GM18909 (cell line): ENCODE results near the gene POLR2F.
"Not testable (repeated sequence)": the region's sequence is repeated elsewhere in the genome, so short reads cannot be mapped to it uniquely, and the experiment has no call there.

Source experiments
- ATAC-seq: cut with Tn5 transposase; IDR thresholded peaks from one replicate; pipeline ENCODE4 v1.9.1; 2021; ENCODE audit warnings: mild to moderate bottlenecking; ENCODE audit not compliant: unreplicated experiment, poor library complexity

Gene POLR2F

GRCh38 chr22:37924386-37925065 is 29.0 kb upstream of the POLR2F start:
- ATAC-seq, result no peak

- no peak for ATAC-seq
Measured at GRCh38 chr22:37925330-37925729, 28.2 kb upstream of the POLR2F start.

GRCh38 chr22:37925767-37926166 is 27.7 kb upstream of the POLR2F start:
- no peak for ATAC-seq

- no peak for ATAC-seq
Measured at GRCh38 chr22:37926358-37926757, 27.1 kb upstream of the POLR2F start.

DNA sequence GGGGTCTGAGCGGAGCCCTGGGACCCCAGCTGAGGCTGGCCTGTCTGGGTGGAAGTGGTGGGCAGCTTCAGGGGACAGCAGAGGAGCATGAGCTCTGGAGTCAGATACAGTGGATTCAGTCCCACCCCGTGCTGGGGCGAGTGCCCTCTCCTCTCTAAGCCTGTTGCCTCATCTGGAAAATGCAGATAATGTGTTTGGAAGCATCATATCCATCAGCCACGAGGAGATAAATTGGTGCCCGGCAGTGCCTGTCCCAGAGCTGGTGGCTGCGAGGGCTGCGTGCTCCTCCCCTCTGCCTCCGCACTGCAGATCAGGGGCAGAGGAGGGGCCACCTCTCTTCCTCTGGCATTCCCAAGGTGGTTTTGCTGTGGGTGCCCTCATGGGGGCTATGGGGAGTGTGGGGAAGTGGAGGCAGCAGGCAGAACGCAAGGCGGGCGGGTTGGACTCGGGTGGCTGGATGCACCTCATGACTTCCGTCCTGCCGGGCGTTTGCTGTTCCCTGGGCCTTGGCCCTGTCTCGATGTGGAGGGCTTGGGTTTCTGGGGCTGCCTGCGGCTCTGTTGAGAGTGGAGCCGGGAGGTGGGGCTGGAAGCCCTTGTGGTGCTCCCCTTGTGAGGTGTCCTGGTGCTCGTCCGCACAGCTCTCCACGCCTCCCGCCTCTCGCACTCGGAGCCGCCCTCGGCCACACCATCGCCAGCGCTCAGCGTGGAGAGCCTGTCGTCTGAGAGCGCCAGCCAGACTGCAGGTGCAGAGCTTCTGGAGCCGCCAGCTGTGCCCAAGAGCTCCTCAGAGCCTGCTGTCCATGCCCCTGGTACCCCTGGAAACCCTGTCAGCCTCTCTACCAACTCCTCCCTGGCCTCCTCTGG is 26.5 kb upstream of the POLR2F start:
- no peak for ATAC-seq

GRCh38 chr22:37927637-37927936 is 25.9 kb upstream of the POLR2F start:
- no peak for ATAC-seq

DNA sequence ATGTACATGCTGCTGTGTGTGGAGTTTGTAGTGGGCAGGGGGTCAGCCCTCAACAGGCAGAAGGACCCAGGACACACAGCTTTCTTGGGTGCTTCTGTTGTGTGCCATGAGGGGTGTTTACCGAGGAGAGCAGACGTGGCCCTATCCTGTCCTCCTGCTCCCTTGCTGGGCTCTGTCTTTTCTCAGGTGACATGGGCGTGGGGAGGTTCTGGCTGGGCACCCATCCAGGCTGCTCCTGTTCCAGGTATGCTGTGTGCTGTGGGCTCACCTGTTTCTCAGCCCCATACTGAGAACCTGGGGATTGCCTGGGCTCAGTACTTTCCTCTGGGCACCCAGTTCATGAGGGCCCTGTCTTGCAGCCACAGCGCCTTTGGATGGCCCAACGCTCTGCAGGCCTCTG is 24.1 kb upstream of the POLR2F start:
- no peak for ATAC-seq

DNA sequence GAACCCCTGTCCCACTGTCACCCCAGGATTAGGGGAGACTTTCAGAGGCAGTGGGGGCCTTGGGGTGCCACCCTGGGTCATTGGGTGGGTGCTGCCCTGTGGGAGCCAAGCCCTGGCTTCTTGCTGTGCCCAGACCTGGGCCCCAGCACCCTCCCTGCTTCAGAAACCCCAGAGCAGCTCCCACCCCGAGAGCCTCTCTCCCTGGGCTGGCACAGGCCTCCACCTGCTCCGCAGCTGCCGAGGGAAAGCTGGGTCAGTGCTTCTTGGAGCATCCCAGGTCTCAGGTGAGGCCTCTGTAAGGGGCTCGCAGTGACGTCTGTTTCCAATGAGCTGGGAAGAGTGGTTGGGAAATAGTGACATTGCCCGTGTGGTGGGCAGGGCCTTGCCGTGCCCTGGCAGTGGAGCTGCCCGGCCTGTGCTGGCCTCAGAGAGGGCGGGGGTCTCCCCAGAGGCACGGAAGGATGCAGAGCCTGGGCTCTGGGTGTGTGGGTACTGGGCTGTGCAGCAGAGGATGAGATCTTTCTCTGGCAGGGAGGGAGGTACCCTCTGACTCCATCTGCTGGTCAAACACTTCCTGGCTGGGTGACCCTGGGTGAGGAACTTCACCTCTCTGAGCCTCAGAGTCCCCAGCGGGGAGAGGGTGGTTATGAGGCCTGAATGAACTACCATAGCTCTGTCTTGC is 23.1 kb upstream of the POLR2F start:
- ATAC-seq, result no peak

DNA sequence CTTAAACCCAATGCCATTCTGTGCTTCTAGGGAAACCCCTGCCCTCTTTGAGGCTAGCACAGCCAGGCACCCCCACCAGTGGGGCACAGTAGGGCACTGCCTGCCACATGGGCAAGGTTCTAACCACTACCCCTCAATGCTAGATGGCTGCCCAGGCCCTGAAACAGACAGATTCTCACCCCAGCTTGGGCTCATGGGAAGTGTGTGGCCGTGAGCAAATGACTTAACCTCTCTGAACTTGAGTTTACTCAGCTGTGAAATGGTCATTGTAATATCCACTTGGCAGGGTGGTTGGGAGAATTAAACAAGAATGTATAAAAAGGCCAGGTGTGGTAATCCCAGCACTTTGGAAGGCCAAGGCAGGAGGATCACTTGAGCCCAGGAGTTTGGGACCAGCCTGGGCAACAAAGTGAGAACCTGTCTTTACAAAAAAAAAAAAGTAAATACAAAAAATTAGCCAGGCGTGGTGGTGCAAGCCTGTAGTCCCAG is 22.5 kb upstream of the POLR2F start:
- no peak for ATAC-seq

DNA sequence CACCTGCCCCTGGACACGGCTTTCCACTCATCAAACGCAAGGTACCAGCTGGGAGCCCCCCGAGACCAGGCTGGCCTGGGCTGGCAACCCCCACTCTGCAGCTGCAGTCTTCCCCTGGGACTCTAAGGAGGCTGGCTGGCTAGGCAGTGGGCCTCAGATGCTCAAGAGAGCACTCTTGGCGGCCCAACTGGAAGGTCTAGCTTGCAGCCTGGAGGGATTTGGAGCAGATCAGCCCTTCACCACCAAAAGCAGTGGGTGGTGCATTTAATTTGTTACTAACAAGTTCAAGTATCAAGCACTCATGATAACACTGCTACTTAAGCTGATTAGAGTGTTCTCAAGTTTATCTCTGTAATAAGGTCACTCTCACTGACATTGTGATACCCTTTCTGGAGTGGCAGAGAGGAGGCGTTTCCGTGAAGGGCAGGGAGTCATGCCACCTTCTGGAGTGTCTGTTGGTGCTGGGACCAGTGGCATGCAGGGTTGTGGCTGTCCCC is 21.6 kb upstream of the POLR2F start:
- no peak for ATAC-seq

GRCh38 chr22:37932401-37932800 is 21.1 kb upstream of the POLR2F start:
- ATAC-seq, result no peak

DNA sequence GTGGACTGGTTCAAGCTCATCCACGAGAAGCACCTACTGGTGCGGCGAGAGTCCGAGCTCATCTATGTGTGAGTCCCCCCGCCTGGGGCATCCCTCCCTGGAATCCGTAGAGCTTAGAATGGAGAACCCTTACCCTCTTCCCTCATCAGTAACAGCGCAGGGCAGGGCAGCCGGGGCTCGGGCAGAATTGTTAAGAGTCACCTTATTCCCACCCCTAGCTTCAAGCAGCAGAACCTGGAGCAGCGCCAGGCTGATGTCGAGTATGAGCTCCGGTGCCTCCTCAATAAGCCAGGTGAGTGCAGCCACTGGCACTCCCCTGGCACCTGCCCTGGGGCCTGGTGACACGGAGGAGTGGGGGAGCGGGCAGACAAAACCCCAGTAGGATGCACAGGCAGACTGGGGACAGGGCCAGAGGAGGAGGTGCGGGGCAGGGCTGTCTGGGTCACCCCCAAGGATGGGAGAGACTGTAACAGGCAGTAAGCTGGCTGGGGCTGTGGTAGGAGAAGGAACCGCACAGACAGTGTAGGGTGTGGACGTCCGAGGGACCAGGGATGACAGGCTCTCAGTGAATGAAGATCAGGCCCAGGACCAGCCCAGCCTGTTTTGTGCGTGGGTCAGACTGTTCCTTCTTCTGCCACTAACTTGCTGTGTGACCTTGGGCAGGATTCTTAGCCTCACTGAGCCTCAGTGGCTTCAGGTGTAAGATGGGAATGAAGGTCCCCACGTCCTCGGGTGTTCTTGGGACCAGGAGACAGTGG is 20.5 kb upstream of the POLR2F start:
- ATAC-seq, result no peak

DNA sequence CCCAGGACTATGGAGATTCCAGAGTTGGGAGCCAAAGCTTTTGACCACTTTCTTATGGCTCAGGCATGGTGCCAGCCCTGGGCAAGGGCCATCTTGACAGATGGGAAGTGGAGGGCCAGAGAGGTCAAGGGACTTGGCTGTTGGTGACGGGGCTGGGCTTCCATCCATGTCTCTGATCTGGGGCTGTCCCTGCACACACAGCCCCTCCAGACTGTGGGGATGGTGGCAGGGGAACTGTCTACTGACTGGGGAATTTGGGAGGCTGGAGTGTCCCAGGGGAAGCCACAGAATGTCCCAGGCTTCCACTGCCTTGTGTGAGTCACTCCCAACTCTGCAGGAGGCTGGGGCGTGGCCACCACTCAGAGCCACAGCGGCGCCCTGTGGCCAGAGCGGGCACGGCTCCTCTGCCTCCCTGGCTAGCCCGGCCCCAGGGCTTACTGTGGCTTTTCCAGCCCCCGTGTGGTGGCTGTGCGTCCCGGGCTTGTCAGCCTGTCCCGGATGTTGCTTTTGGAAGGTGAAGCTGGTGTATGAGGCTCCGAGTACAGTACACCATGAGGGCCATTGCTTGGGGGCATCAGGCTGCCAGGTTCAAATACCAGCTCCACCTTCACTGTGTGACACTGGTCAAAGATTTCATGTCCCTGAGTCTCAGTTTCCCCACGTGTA is 19.7 kb upstream of the POLR2F start:
- ATAC-seq, result peak; percentile 76

DNA sequence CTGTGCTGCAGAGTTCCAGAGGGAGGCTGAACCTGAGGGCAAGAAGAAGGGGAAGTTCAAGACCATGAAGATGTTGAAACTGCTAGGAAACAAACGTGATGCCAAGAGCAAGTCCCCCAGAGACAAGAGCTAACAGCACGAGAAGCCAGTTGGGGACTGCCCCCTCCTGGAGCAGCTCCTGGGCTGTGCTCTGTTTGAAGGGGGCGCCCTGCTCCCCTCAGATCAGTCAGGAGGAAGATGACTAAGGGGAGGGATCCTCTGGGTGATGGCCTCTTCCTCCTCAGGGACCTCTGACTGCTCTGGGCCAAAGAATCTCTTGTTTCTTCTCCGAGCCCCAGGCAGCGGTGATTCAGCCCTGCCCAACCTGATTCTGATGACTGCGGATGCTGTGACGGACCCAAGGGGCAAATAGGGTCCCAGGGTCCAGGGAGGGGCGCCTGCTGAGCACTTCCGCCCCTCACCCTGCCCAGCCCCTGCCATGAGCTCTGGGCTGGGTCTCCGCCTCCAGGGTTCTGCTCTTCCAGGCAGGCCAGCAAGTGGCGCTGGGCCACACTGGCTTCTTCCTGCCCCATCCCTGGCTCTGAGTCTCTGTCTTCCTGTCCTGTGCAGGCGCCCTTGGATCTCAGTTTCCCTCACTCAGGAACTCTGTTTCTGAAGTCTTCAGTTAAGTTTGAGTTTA is 12.7 kb upstream of the POLR2F start:
- no peak for ATAC-seq

DNA sequence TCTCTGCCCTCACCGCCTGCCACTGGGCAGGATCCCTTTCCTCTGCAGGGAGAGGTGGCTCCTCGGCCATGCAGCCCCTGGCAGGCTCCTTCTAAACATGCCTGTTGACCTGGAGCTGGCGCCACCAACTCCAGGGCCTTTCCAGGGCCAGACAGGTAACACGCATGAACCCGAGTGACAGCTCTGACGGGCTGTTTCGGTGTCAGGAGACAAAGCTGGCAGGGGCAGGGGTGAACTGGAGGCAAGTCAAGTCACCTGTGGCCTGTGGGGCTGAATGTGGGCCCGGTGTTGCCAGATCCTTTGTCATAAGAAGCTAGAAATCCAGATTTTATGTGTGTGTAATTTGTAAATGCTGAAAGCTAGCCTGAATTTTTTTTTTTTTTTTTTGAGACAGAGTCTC is 11.4 kb upstream of the POLR2F start:
- no peak for ATAC-seq

- ATAC-seq, result no peak
Measured at GRCh38 chr22:37943136-37943824, 10.2 kb upstream of the POLR2F start.

- no peak for ATAC-seq
Measured at GRCh38 chr22:37943825-37944198, 9.7 kb upstream of the POLR2F start.

DNA sequence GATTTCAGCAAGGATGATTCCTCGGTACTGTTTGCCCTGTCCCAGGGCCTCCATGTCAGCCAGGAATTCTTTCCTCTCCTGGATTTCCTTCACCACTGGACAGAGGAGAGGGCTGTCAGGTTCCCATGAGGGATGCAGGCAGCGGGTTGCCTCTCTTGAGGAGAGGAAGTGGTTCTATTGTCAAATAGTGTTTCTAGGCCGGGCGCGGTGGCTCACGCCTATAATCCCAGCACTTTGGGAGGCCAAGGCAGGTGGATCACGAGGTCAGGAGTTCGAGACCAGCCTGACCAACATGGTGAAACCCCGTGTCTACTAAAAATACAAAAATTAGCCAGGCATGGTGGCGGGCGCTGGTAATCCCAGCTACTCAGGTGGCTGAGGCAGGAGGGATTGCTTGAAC is 9.1 kb upstream of the POLR2F start:
- ATAC-seq, result not testable (repeated sequence)
